T-helper 1 cell (primary cell): Measurements from ENCODE around the gene WTAP.
"Not testable (repeated sequence)": the region's sequence is repeated elsewhere in the genome, so short reads cannot be mapped to it uniquely, and the experiment has no call there.

Experiments
- DNase-seq, 5 donors: peaks; one replicate each; pipeline ENCODE4 v3.0.0-alpha.2; 2012 to 2020

WTAP gene

GRCh38 chr6:159729598-159730331 is 2.5 kb downstream of the WTAP start:
- peak in 1 of 5 donors; percentile 14 for DNase-seq

GRCh38 chr6:159730332-159730676 is 3.0 kb downstream of the WTAP start:
- no peak for DNase-seq

GRCh38 chr6:159732550-159732949 is 5.2 kb downstream of the WTAP start:
- not testable (repeated sequence) for DNase-seq

DNA sequence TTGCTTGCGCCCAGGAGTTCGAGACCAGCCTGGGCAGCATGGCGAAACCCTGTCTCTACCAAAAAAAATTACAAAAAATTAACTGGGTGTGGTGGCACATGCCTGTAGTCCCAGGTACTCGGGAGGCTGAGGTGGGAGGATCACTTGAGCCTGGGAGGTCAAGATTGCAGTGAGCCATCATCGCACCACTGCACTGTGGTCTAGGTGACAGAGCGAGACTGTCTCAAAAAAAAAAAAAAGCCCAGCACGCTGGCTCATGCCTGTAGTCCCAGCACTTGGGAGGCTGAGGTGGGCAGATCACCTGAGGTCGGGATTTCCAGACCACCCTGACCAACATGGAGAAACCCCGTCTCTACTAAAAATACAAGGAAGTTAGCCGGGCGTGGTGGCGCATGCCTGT is 6.1 kb downstream of the WTAP start:
- DNase-seq = not testable (repeated sequence)

GRCh38 chr6:159736908-159737307 is 9.6 kb downstream of the WTAP start:
- DNase-seq = no peak

GRCh38 chr6:159739341-159739740 is 12.0 kb downstream of the WTAP start:
- DNase-seq = no peak

DNA sequence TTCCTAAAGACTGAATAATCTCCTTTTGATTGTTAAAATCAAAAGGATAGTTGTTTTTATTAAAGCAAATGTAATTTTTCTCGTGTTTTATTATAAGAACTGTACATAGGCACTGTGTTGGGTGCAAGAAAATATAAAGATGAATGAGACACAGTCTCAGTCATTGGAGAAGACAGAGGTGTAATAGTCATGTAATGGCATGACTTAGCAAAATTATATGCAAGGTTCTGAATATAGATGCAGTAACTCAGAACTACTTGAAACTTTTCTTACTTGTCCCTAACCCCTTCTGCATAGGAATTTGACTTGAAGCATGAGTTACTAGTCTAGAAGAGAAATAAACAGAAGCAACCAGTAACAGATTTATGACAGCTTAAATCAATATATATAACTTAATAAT is 14.9 kb downstream of the WTAP start:
- no peak for DNase-seq

DNA sequence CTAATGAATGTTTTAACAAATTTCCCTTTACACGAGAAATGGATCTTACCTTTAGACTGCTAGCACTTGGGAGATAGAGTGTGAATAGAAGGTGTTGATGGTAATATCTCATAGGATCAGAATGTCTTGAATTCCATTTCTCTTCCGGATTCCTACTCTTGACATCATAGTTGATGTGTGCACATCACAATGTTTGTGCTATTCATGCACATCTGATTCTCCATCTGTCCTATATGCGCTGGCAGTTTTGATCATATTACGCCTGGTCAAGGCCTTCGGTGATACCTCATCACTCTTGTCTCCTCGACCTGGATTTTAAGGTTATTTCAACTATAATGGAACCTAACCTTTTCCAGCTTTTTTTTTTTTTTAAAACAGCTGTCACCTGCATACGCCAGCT is 17.8 kb downstream of the WTAP start:
- no peak for DNase-seq

DNA sequence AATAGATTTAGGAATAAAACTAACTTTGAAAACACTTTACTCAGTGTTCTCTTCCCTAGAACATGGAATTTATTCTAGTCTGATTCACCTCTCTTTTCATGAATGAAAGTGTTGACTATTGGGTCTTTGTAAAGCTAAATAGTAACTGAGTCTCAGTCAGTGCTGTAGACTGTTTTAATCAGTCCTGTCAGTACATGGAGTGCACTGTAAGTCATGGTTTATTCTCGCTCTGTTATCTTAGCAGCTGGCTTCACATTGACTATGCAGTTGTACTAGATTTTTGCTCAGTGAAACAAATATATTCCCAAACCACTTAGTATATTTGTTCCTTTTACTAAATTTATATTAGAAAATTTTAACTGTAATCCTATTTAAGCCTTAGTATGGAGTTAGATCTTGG is 19.5 kb downstream of the WTAP start:
- DNase-seq = no peak

DNA sequence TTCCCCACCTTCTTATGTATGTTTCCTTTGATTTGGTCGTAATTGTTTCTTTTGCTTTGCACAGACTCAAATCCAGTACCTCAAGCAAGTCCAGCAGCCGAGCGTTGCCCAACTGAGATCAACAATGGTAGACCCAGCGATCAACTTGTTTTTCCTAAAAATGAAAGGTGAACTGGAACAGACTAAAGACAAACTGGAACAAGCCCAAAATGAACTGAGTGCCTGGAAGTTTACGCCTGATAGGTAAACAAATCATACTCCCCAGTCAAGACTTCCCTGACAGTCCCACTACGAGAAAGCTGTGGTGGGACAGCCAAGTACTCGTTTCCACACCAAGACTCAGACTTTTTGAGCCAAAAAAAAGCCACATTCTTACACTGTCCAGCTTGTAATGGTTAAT is 20.8 kb downstream of the WTAP start:
- DNase-seq = not testable (repeated sequence)

DNA sequence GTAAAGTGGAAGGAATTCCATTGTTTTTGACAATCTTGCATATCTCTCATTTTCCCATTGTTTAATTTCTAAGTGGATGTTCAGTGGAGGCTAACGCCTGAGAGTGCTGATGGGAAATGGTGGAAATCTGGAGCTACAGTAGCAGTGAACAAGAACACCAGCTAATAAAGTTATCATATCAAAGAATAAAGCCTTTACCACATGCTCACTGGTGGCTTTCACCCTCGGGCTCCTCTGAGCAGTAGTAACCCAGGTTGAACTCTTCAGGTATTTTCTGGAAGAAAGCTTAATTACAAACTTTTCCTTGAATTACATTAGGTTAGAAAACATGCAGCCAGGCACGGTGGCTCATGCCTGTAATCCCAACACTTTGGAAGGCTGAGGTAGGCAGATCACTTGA is 24.1 kb downstream of the WTAP start:
- DNase-seq = no peak

DNA sequence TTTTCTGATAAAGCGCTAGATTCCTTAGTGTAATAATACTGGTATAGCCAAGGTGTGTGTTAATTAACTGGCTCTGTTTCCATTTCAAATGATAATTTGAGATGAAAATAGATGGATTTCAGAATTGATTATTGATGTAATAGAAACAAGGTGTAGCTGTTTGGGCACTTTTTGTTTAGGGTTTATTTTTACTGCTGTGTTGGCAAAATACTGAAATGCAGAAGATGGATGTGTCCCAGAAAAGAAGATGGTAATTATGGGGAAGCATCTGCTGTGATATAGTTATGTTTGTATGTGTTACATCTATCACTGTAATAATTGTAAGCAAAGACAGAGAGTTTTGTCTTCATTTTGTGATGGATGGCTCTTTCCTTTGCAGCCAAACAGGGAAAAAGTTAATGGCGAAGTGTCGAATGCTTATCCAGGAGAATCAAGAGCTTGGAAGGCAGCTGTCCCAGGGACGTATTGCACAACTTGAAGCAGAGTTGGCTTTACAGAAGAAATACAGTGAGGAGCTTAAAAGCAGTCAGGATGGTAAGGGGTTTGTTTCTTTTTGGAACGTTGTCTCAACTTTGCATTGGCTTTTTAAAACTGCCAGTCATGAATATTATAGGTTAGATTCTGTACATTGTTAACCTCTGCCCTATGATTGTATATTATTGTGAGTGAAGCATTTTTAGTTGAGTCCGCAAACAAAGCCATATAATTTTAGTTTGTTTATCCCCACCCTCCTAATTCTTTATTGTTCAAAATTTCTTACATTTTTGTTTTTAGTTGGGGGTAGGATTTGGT is 26.0 kb downstream of the WTAP start:
- DNase-seq = no peak

- DNase-seq = no peak
Measured at GRCh38 chr6:159754401-159754800, 27.1 kb downstream of the WTAP start.

DNA sequence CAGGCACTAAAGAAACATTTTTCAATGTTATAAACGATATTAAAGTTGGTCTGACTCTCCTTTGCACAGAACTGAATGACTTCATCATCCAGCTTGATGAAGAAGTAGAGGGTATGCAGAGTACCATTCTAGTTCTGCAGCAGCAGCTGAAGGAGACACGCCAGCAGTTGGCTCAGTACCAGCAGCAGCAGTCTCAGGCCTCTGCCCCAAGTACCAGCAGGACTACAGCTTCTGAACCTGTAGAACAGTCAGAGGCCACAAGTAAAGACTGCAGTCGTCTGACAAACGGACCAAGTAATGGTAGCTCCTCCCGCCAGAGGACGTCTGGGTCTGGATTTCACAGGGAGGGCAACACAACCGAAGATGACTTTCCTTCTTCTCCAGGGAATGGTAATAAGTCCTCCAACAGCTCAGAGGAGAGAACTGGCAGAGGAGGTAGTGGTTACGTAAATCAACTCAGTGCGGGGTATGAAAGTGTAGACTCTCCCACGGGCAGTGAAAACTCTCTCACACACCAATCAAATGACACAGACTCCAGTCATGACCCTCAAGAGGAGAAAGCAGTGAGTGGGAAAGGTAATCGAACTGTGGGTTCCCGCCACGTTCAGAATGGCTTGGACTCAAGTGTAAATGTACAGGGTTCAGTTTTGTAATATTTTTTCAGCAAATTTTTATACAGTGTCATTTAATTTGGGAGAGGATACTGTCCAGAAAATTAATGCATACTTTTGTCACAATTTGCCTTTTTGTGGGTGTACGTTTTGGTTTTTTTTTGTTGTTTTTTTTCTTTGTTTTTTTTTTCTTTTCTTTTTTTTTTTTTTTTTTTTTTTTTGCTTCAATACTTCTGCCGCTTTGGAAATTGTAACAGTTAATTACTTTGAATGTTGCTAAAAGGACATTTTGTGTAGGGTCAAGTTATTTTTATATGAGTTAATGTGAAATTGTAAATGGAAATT is 27.9 kb downstream of the WTAP start:
- no peak for DNase-seq

- no peak for DNase-seq
Measured at GRCh38 chr6:159756508-159756907, 29.2 kb downstream of the WTAP start.

DNA sequence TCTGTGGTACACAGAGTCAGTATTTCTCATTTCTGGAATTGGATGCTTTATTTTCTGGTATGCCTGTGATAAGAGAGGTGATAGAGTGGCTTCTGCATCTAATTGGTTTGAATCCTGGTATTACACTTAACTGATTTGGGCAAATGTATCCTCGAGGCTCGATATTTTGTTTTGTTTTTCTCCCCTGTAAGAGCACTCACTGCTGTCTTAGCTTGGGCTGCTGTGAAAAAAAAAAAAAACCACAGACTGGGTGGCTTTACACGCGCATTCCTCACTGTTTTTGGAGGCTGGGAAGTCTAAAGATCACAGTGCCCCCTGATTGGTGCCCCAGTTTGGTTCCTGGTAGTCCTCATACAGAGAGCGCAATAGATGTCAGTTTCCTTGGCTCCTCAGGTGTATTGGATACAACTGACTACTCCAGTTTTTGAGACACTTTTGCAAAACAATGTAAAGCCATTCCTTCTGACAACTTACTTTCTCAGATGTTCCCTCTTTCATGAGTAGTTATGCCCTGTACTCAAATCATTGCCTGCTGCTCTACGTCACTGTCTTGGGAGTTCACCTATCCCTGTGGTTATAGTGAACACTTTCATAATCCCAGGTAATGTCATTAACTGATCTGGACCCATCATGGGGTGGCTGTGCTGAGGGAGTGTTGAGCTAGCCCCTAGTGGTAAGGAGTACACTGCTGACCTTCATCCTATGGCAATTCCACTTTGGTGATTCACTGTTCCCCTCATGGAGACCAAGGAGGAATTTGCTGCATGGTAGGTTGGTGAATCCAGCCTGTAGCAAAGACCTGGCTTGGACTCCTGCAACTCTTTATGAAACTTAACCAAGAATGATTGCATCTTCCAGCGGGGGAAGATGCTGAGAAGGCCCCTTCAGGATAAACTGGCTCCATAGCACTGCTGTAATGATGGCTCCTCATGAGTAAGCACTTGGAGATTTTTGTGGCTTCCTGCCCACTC is 31.0 kb downstream of the WTAP start:
- DNase-seq = no peak

GRCh38 chr6:159759645-159760044 is 32.3 kb downstream of the WTAP start:
- DNase-seq = no peak

GRCh38 chr6:159760602-159761057 is 33.3 kb downstream of the WTAP start:
- no peak for DNase-seq

GRCh38 chr6:159761129-159761872 is 34.0 kb downstream of the WTAP start:
- DNase-seq = no peak

DNA sequence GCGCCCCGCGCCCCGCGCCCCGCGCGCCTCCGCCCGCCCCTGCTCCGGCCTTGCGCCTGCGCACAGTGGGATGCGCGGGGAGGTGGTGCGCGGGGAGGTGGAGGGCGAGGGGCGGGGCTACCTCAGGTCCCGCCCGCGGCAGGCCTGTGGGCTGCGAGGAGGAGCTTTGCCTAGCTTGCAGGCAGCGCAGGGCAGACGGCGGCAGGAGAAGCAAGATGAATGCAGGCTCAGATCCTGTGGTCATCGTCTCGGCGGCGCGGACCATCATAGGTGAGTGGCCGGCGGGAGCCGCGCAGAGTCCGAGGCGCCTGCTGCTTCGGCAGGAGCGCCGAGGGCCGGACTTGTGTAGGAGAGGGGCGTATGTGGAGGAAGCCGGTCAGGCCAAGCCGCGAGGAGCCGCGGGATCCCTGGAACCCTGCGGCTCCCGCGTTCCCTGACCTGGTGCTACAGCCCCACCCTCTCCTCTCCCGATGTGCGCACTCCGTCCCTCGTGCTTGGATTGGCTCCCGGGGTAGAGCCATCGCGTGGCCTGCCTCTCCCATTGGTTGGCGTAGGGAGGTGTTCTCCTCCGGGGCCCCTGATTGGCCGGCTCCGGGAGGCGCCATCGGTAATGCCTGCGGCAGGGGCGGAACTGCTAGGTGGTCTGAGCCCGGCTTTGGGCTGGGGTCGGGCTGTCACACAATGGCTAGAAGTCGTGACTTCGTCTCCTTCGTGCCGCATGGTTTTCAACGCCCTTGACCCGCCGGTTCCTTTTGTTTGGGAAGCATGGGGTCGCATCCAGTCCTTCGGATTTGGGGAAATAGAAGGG is 34.8 kb downstream of the WTAP start, which contains the start of gene ACAT2:
TSS of gene ACAT2 (plus strand) at position 173 of the 808 bp plus-strand sequence. CDS start at position 216, 43 bp downstream.
- DNase-seq = peak; percentile 88 to 95 (median 93)
